AG04450 (cell line): Measurements from ENCODE around the gene EXOC6B. TPM values are rescaled to one million over a fixed set of nuclear protein-coding genes. Genes with fewer than 3 reads are reported as not detected.

Source experiments
- CTCF ChIA-PET: fragments of 300-600, 350-600 bp; formaldehyde crosslinking; extraction: SDS; loops from one replicate; lab custom pipeline; 2022; ENCODE audit warnings: antibody characterized with exemption, inconsistent platforms; lab: Charles Lee
- POLR2A ChIA-PET: fragments of 350-600 bp; formaldehyde crosslinking; extraction: SDS; loops from one replicate; lab custom pipeline; 2021; ENCODE audit warnings: antibody characterized with exemption, inconsistent platforms; lab: Yijun Ruan, JAX
- DNase-seq: peaks from one replicate; pipeline ENCODE4 v3.0.0-alpha.2; 2011; ENCODE audit warnings: low read depth, low spot score
- H3K27ac ChIP-seq: one replicate; pipeline ENCODE4 v1.5.1; 2012; ENCODE audit warnings: low read depth, low read length, control low read depth
- H3K27me3 ChIP-seq: one replicate; pipeline ENCODE4 v1.6.0; 2012; ENCODE audit warnings: low read length; ENCODE audit not compliant: control insufficient read depth, insufficient read depth
- H3K4me3 ChIP-seq: 2 replicates; pipeline ENCODE4 v1.5.1; 2011; ENCODE audit warnings: mild to moderate bottlenecking, low read depth, low read length, control low read depth
- H3K9me3 ChIP-seq: 2 replicates; pipeline ENCODE4 v1.5.1; 2012; ENCODE audit warnings: low read length; ENCODE audit not compliant: control insufficient read depth, insufficient read depth
- polyA plus RNA-seq: library from polyadenylated mRNA; depleted of rRNA; stranded (reverse); fragments of >200 nt; gene quantifications from 2 replicates; pipeline ENCODE4 v1.2.3, GENCODE V29; 2011
- TF ChIP-seq, protein P1 (sequence below): IDR thresholded peaks from 2 replicates; pipeline ENCODE4 v1.5.1; 2011; ENCODE audit warnings: low read depth, low read length, control low read depth, inconsistent platforms

The EXOC6B gene
- polyA plus RNA-seq, 1 experiment, result 28.7 TPM

DNA sequence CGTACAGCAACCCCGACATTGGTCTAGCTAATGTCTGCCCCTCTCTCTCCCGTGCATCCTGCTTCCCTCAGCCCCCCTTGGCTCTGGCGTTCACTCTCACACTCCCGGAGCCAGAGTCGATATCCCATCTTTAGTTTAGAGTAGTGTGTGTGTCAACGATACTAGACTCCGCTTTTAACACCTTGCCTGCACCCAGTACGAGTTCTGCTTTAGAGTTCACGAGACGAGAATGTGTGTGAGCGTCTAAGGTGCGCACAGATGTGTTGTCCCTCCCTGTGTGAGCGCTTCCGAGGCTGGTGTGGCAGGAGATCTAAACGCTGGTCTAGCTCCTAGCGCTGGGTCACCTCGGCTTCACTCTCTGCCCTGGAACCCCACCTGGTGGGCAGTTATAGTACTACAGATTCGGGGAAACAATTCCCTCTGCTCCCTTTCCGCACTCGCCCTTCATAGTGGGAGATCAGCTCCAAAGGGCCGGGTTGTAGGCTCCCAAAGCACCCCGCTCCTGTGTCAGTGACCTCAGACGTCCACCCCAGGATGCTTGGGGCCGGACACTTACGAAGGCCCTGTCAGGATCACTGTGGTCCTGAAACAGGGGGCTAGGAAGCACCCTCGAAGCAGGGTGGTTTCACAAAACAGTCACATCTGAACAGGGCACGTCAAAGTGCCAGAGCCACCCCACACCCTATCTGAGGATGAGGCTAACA is 675.5 kb downstream of the EXOC6B start:
- Histone ChIP-seq H3K4me3 (peak overlapping the region; percentile 21; the same call in 1 of the 2 replicates), H3K9me3 (peaks cover 15% of the 10 kb centered on the region), H3K27ac (no peak overlapping the region), H3K27me3 (peaks cover 83% of the 10 kb centered on the region)
- TF ChIP-seq, protein P1, sequence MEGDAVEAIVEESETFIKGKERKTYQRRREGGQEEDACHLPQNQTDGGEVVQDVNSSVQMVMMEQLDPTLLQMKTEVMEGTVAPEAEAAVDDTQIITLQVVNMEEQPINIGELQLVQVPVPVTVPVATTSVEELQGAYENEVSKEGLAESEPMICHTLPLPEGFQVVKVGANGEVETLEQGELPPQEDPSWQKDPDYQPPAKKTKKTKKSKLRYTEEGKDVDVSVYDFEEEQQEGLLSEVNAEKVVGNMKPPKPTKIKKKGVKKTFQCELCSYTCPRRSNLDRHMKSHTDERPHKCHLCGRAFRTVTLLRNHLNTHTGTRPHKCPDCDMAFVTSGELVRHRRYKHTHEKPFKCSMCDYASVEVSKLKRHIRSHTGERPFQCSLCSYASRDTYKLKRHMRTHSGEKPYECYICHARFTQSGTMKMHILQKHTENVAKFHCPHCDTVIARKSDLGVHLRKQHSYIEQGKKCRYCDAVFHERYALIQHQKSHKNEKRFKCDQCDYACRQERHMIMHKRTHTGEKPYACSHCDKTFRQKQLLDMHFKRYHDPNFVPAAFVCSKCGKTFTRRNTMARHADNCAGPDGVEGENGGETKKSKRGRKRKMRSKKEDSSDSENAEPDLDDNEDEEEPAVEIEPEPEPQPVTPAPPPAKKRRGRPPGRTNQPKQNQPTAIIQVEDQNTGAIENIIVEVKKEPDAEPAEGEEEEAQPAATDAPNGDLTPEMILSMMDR, result peak; percentile 79
- peak; percentile 29 for DNase-seq
- ChIA-PET POLR2A (no interaction called here), CTCF (interaction anchor here (0.6 to 5.1 kb wide), 51 partner anchors 10 to 824 kb away, joined by 3 to 60 read pairs (median 4); partner anchors contain the start of gene ZNF638)

DNA sequence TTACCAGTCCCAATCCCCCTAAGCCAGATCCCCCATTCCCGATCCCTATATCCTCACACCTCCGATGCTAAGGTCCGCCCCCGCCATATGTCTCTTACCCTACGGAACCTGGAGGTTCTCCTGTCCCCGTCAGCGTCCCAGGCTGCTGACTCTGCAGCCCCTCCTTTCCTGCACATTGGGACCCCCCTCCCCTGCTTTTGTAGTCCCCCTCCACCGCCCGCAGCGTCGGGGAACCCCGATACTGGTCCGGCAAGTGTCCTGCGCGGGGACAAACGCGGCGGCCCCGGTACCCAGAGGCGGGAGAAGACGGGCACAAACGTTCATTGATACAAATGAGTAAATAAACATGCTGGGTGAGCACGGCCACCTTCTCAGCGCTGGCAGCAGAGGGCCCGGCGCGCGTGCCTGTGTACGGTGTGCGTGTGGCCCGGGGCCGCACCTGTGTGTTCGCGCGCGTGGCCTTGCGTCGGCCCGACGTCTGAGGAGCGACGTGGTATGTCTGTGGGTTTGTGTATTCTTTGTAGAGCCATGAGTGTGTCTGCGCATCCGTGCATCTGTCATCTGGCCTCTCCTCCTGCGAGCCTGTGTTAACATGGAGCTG is 676.2 kb downstream of the EXOC6B start:
- no peak for DNase-seq
- peaks cover 83% of the 10 kb centered on the region for H3K27me3 ChIP-seq
- CTCF ChIA-PET, result interaction anchor here (0.6 to 5.1 kb wide), 42 partner anchors 10 to 825 kb away, joined by 3 to 60 read pairs (median 4); partner anchors contain the start of gene ZNF638

DNA sequence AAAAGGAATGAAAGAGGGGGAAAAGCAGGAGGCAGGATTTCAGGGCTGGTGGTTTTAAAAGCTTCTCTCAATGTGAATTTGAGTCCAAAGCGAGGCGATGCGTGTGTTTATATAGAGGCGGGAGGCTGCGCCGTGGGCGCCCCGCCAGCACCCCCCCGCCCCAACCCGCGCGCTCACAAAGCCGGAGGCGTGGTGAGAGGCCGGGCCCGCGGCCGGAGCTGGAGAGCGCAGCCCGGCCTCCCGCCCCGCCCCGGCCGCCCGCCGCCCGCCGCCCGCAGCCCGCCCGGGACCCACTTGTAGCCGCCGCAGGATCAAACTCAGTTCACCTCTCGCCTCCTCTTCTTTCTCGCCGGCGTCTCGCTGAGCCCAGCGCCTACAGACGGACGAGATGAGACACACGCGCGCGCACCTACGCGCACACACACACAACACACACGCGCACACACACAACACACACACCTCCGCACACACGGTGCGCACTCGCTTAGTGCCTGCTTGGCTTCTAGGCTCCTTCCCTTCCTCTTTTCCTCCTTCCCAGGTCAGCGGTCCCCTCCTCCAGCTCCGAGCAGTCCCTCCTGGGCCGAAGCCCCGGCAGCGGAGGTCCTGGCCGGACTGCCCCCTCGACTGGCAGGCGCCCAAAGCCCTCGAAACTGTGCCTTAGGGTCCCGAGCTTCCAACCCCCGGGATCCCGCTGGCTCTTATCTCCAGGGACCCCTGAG is 676.8 kb downstream of the EXOC6B start:
- TF ChIP-seq, protein P1, result no peak
- Histone ChIP-seq H3K9me3 (peaks cover 17% of the 10 kb centered on the region), H3K4me3 (peak overlapping the region; percentile 55), H3K27ac (no peak overlapping the region), H3K27me3 (peaks cover 82% of the 10 kb centered on the region)
- POLR2A ChIA-PET, result interaction anchor here (0.6 kb wide), 3 partner anchors 69 to 347 kb away, joined by 4 to 5 read pairs (median 5); no protein-coding TSS in a partner anchor
- CTCF ChIA-PET, result interaction anchor here (0.5 to 5.1 kb wide), 11 partner anchors 11 to 603 kb away, joined by 3 to 60 read pairs (median 4); no protein-coding TSS in a partner anchor
- DNase-seq, result no peak

More for the DNA sequence above, 676.2 kb downstream of the EXOC6B start:
- no peak overlapping the region for H3K27ac ChIP-seq
- peaks cover 15% of the 10 kb centered on the region for H3K9me3 ChIP-seq
- H3K4me3 ChIP-seq, result peak overlapping the region; percentile 21; the same call in 1 of the 2 replicates
- POLR2A ChIA-PET, result no interaction called here
- TF ChIP-seq, protein P1, result no peak; the same call in 1 of the 2 replicates

DNA sequence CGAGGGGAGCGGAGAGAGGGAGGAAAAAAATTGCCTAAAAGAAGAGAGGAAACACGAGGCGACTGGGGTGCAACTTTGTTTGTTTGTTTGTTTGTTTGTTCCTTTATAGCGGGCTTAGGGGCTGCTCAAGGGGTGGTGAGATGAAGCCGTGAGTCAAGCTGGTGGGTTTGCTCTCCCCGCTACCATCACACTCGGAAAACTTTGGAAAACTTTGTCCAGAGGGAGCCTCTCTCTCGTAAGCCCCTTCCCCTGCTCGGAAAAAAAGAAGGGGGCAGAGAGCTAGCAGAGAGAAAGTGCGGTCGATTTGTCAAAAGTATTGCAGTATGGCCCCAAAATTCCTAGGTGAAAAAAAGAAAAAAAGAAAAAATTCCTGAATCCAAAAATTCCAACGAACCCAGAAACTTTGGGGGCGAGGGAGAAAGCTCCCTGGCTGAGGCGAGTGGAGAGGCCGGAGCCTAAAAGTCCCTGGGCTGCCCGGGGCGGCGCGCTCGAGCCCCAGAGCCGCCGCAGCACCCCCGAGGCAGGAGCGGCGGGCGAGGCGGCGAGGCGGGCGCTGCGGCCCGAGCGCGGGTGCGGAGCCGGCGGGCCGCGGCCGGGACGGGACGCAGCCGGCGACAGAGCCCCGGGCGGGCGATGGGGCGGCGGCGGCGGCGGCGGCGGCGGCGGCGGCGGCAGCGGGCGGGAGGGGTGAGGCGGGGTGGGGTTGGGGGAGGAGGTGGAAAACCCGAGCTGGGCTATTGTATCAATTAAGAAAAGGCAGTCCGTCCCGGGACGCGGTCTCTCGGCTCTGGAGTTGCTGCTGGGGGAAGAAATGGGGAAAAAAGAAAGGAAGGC is 677.6 kb downstream of the EXOC6B start:
- POLR2A ChIA-PET, result no interaction called here
- TF ChIP-seq, protein P1, result no peak
- Histone ChIP-seq H3K27me3 (peaks cover 87% of the 10 kb centered on the region), H3K27ac (no peak overlapping the region), H3K4me3 (peak overlapping the region; percentile 55), H3K9me3 (peaks cover 23% of the 10 kb centered on the region)
- CTCF ChIA-PET, result interaction anchor here (0.8 to 5.1 kb wide), 7 partner anchors 10 to 602 kb away, joined by 3 to 60 read pairs (median 5); no protein-coding TSS in a partner anchor
- no peak for DNase-seq
